ENCODE measurements around the gene SCP2. TPM values are rescaled to one million over a fixed set of nuclear protein-coding genes. Genes with fewer than 3 reads are reported as not detected.

SCP2 gene
- total RNA-seq, 1 experiment from 2014 or later: 56.4 TPM

- TF ChIP-seq AFF4 (CRISPR knock-in tag; IDR thresholded peaks at IDR 0.05; ENCODE audit: borderline replicate concordance) (no peak), TCF7 (CRISPR knock-in tag; IDR thresholded peaks at IDR 0.05; ENCODE audit: low read depth) (no peak)
- TF ChIP-seq, protein P1, sequence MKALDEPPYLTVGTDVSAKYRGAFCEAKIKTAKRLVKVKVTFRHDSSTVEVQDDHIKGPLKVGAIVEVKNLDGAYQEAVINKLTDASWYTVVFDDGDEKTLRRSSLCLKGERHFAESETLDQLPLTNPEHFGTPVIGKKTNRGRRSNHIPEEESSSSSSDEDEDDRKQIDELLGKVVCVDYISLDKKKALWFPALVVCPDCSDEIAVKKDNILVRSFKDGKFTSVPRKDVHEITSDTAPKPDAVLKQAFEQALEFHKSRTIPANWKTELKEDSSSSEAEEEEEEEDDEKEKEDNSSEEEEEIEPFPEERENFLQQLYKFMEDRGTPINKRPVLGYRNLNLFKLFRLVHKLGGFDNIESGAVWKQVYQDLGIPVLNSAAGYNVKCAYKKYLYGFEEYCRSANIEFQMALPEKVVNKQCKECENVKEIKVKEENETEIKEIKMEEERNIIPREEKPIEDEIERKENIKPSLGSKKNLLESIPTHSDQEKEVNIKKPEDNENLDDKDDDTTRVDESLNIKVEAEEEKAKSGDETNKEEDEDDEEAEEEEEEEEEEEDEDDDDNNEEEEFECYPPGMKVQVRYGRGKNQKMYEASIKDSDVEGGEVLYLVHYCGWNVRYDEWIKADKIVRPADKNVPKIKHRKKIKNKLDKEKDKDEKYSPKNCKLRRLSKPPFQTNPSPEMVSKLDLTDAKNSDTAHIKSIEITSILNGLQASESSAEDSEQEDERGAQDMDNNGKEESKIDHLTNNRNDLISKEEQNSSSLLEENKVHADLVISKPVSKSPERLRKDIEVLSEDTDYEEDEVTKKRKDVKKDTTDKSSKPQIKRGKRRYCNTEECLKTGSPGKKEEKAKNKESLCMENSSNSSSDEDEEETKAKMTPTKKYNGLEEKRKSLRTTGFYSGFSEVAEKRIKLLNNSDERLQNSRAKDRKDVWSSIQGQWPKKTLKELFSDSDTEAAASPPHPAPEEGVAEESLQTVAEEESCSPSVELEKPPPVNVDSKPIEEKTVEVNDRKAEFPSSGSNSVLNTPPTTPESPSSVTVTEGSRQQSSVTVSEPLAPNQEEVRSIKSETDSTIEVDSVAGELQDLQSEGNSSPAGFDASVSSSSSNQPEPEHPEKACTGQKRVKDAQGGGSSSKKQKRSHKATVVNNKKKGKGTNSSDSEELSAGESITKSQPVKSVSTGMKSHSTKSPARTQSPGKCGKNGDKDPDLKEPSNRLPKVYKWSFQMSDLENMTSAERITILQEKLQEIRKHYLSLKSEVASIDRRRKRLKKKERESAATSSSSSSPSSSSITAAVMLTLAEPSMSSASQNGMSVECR (CRISPR knock-in tag; IDR thresholded peaks at IDR 0.05; ENCODE audit: borderline replicate concordance): no peak
Observed at GRCh38 chr1:53086491-53087070, 159.5 kb downstream of the SCP2 start (continued).

DNA sequence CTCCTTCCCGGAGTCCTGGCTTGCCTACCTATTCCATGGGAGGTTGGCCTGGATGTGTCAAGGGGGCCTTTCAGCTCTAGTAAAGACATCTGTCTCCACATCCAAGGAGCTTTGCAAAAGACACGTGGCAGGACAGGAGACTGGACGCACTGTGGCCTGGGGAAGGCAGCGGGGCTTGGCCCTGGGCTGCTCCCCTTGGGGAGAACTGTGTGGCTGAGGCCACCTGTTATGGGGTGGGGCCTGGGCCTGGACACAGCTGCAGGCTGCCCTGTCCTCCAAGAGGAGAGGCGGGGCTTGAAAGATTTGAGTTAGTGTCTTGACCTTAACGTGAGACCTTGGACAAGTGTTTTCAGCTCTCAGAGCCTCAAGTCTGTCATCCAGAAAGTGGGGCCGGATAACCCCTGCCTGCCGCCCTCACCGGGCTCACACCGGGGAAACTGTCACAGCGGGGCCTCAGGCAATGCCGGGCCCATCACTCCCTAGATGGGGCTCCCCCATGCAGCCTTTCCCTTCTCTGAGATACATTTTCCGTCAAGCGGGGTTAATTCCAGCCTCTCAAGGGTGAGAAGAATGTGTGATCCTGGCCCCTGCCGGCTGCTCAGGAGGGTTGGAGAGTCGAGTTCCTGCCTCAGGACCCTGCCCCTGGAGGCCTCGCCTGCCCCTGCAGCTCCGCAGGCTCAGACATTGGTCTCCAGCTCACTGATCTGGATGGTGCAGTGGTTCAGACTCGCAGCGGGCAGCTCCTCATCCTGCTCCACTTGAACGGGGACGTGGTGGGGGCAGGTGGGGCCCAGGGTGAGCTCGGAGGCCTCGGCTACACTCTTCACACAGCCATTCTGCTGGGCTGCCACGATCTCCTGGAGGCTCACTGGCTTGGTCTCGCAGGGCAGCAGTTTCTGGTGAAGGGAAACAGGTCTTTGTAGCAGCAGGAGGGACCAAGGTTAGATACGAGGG is 160.5 kb downstream of the SCP2 start:
- ATAC-seq: peak; percentile 83
- Mint-ChIP-seq H3K4me1 (peaks cover 3% of the 10 kb centered on the region), H3K27me3 (ENCODE audit: low read depth) (no peaks in the 10 kb centered on the region; the same call in 1 of the 2 replicates), H3K4me3 (no peak overlapping the region), H3K27ac (no peak overlapping the region), H3K9me3 (no peaks in the 10 kb centered on the region), H3K36me3 (no peaks in the 10 kb centered on the region)
- ChIA-PET POLR2A (no interaction called here), CTCF (interaction anchor here (0.7 to 2.1 kb wide), 11 partner anchors 16 to 160 kb away, joined by 3 to 7 read pairs (median 4); partner anchors contain the start of gene SCP2)
- DNase-seq (ENCODE audit: low spot score): peak; percentile 44
- TF ChIP-seq ZNF423 (CRISPR knock-in tag; IDR thresholded peaks at IDR 0.05) (no peak), MXD4 (CRISPR knock-in tag; IDR thresholded peaks at IDR 0.05; ENCODE audit: borderline replicate concordance) (no peak), NFYB (CRISPR knock-in tag; conservative IDR thresholded peaks at IDR 0.05; ENCODE audit: low read depth) (no peak), USF1 (CRISPR knock-in tag; IDR thresholded peaks at IDR 0.05) (no peak), ZNF396 (CRISPR knock-in tag; IDR thresholded peaks at IDR 0.05; ENCODE audit: borderline replicate concordance) (no peak), ZNF671 (CRISPR knock-in tag; IDR thresholded peaks at IDR 0.05) (no peak)
- TF ChIP-seq, protein P2, sequence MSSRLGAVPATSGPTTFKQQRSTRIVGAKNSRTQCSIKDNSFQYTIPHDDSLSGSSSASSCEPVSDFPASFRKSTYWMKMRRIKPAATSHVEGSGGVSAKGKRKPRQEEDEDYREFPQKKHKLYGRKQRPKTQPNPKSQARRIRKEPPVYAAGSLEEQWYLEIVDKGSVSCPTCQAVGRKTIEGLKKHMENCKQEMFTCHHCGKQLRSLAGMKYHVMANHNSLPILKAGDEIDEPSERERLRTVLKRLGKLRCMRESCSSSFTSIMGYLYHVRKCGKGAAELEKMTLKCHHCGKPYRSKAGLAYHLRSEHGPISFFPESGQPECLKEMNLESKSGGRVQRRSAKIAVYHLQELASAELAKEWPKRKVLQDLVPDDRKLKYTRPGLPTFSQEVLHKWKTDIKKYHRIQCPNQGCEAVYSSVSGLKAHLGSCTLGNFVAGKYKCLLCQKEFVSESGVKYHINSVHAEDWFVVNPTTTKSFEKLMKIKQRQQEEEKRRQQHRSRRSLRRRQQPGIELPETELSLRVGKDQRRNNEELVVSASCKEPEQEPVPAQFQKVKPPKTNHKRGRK (CRISPR knock-in tag; IDR thresholded peaks at IDR 0.05; ENCODE audit: borderline replicate concordance): no peak
- TF ChIP-seq, protein P3, sequence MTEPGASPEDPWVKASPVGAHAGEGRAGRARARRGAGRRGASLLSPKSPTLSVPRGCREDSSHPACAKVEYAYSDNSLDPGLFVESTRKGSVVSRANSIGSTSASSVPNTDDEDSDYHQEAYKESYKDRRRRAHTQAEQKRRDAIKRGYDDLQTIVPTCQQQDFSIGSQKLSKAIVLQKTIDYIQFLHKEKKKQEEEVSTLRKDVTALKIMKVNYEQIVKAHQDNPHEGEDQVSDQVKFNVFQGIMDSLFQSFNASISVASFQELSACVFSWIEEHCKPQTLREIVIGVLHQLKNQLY (CRISPR knock-in tag; IDR thresholded peaks at IDR 0.05): no peak
- TF ChIP-seq, protein P4, sequence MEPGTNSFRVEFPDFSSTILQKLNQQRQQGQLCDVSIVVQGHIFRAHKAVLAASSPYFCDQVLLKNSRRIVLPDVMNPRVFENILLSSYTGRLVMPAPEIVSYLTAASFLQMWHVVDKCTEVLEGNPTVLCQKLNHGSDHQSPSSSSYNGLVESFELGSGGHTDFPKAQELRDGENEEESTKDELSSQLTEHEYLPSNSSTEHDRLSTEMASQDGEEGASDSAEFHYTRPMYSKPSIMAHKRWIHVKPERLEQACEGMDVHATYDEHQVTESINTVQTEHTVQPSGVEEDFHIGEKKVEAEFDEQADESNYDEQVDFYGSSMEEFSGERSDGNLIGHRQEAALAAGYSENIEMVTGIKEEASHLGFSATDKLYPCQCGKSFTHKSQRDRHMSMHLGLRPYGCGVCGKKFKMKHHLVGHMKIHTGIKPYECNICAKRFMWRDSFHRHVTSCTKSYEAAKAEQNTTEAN (CRISPR knock-in tag; IDR thresholded peaks at IDR 0.05): no peak
- TF ChIP-seq, protein P5, sequence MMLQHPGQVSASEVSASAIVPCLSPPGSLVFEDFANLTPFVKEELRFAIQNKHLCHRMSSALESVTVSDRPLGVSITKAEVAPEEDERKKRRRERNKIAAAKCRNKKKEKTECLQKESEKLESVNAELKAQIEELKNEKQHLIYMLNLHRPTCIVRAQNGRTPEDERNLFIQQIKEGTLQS (CRISPR knock-in tag; conservative IDR thresholded peaks at IDR 0.05): no peak
- TF ChIP-seq, protein P6, sequence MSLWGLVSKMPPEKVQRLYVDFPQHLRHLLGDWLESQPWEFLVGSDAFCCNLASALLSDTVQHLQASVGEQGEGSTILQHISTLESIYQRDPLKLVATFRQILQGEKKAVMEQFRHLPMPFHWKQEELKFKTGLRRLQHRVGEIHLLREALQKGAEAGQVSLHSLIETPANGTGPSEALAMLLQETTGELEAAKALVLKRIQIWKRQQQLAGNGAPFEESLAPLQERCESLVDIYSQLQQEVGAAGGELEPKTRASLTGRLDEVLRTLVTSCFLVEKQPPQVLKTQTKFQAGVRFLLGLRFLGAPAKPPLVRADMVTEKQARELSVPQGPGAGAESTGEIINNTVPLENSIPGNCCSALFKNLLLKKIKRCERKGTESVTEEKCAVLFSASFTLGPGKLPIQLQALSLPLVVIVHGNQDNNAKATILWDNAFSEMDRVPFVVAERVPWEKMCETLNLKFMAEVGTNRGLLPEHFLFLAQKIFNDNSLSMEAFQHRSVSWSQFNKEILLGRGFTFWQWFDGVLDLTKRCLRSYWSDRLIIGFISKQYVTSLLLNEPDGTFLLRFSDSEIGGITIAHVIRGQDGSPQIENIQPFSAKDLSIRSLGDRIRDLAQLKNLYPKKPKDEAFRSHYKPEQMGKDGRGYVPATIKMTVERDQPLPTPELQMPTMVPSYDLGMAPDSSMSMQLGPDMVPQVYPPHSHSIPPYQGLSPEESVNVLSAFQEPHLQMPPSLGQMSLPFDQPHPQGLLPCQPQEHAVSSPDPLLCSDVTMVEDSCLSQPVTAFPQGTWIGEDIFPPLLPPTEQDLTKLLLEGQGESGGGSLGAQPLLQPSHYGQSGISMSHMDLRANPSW (CRISPR knock-in tag; conservative IDR thresholded peaks at IDR 0.05; ENCODE audit: low read depth): no peak
- TF ChIP-seq, protein P7, sequence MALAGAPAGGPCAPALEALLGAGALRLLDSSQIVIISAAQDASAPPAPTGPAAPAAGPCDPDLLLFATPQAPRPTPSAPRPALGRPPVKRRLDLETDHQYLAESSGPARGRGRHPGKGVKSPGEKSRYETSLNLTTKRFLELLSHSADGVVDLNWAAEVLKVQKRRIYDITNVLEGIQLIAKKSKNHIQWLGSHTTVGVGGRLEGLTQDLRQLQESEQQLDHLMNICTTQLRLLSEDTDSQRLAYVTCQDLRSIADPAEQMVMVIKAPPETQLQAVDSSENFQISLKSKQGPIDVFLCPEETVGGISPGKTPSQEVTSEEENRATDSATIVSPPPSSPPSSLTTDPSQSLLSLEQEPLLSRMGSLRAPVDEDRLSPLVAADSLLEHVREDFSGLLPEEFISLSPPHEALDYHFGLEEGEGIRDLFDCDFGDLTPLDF (CRISPR knock-in tag; IDR thresholded peaks at IDR 0.05): no peak
